ENCODE measurements around the gene DAPL1. TPM values are rescaled to one million over a fixed set of nuclear protein-coding genes. Genes with fewer than 3 reads are reported as not detected.
"Not testable (repeated sequence)": the region's sequence is repeated elsewhere in the genome, so short reads cannot be mapped to it uniquely, and the experiment has no call there.

DAPL1 gene
- total RNA-seq, 2 donors from 2014 or later = not detected

- not testable (repeated sequence) for ATAC-seq (ENCODE audit: insufficient number of reproducible peaks, low FRiP score, low read depth); H3K4me1 ChIP-seq (ENCODE audit: control insufficient read depth in 1 of 2, low read depth in 2 of 2); H3K9me3 ChIP-seq; H3K4me3 ChIP-seq; H3K36me3 ChIP-seq; H3K27ac ChIP-seq; DNase-seq (ENCODE audit: low spot score); H3K27me3 ChIP-seq (replicated peaks; ENCODE audit: insufficient read depth)
Measured at GRCh38 chr2:158861626-158862025, 66.5 kb downstream of the DAPL1 start.

- H3K36me3 ChIP-seq; ATAC-seq (ENCODE audit: insufficient number of reproducible peaks, low FRiP score, low read depth); H3K4me1 ChIP-seq (ENCODE audit: control insufficient read depth in 1 of 2, low read depth in 2 of 2); H3K27me3 ChIP-seq (replicated peaks; ENCODE audit: insufficient read depth); H3K4me3 ChIP-seq; H3K27ac ChIP-seq; DNase-seq (ENCODE audit: low spot score); H3K9me3 ChIP-seq: not testable (repeated sequence)
Measured at GRCh38 chr2:158865469-158865868, 70.4 kb downstream of the DAPL1 start.

Other genes with a start within 250 kb of the DAPL1 start
- gene TANC1, start 173.3 kb downstream of the DAPL1 start, total RNA-seq = 10 to 100 TPM; 70.1 to 86.1 TPM

Measured in thoracic aorta (tissue), 2 donors.